ENCODE data around the gene APOF.
"Not testable (repeated sequence)": the region's sequence is repeated elsewhere in the genome, so short reads cannot be mapped to it uniquely, and the experiment has no call there.

APOF gene

DNA sequence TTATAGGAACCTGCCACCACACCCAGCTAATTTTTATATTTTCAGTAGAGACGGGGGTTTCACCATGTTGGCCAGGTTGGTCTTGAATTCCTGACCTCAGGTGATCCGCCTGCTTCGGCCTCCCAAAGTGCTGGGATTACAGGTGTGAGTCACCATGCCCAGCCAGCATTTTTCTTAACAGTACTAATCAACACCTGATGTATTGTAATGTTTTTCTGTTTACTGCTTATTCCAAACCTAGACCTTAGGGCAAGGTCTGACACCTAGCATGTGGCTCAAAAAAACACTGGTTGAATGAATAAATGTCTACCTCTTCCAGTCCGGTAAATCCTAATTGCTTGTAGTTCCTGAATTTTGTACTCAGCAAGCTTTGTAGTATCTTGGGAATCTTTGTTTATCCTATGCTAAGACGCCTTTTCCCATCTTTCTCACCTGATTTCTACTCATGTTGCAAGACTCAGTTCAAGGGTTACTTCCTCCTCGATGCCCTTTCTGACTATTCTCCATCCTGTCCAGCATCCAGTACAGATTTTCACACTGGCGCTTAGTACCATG, 31.6 kb downstream of the APOF start:
- no peak for DNase-seq

- no peak for DNase-seq
Measured at GRCh38 chr12:56326533-56326932, 36.1 kb downstream of the APOF start.

DNA sequence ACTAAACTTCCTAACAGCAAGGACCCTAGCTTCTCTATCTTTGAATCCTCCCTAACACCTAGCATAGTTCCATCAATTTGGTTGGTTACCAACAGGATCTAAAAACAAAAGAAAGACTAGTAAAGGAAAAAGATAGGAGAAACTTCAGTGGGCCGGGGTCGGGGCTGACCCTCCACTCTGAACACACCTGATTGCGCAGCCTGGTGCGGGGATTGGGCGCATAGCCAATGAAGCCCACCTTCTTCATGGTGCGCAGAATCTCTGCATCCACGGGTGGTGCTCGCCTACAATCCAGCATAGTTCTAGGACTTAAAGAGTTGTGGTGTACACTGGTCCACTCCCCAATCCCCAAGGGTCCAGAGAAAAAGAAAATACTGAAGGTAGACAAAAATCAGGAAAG, 36.5 kb downstream of the APOF start:
- no peak for DNase-seq

GRCh38 chr12:56324206-56324605, 38.5 kb downstream of the APOF start:
- no peak for DNase-seq

GRCh38 chr12:56321610-56322009, 41.0 kb downstream of the APOF start:
- not testable (repeated sequence) for DNase-seq

- no peak for DNase-seq
Measured at GRCh38 chr12:56321027-56321426, 41.6 kb downstream of the APOF start.

GRCh38 chr12:56317675-56318074, 45.0 kb downstream of the APOF start:
- no peak for DNase-seq

- peak; percentile 93 for DNase-seq
Measured at GRCh38 chr12:56315622-56316473, 46.8 kb downstream of the APOF start, which contains the start of gene CNPY2. Gene CNPY2 (minus strand): TSS chr12:56315988. CDS start chr12:56315217, 771 bp downstream.

DNA sequence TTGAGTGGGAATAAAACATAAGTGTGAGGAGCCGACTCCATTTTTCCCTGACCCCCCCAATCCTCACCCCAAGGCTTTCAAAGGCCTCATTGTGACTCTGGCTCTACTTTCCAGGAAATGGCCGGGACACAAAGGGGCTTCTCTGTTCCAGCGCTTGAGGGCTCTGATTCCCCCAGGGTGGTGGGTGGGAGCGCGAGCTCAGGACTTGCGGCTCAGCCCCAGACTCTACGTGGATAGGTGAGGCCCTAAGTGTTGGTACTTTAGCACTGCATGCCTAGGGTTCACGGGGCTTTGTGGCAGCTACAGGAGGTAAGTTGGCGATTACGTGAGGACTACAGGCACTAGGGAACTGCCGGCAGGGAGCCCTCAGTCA, 47.4 kb downstream of the APOF start:
- DNase-seq: no peak

- no peak for DNase-seq
Measured at GRCh38 chr12:56311003-56311402, 51.7 kb downstream of the APOF start.
